Panc1 (cell line): Measurements from ENCODE around the gene FHIT.

Experiments
- POLR2AphosphoS5 ChIP-seq: IDR thresholded peaks from 2 replicates; pipeline ENCODE4 v1.6.1; 2012; ENCODE audit warnings: mild to moderate bottlenecking, low read depth, low read length, moderate library complexity
- SIN3A ChIP-seq: IDR thresholded peaks from 2 replicates; pipeline ENCODE4 v1.6.1; 2012; ENCODE audit warnings: low read depth, mild to moderate bottlenecking, low read length, moderate library complexity, borderline replicate concordance; ENCODE audit not compliant: insufficient read depth
- TCF7L2 ChIP-seq: IDR thresholded peaks from 2 replicates; pipeline ENCODE4 v1.6.1; 2011; ENCODE audit warnings: mild to moderate bottlenecking, low read depth, low read length, inconsistent platforms
- TF ChIP-seq, protein P1 (sequence below): fragments of 450-650 bp; IDR thresholded peaks from 2 replicates; pipeline ENCODE4 v1.5.1; 2017; ENCODE audit warnings: mild to moderate bottlenecking

DNA sequence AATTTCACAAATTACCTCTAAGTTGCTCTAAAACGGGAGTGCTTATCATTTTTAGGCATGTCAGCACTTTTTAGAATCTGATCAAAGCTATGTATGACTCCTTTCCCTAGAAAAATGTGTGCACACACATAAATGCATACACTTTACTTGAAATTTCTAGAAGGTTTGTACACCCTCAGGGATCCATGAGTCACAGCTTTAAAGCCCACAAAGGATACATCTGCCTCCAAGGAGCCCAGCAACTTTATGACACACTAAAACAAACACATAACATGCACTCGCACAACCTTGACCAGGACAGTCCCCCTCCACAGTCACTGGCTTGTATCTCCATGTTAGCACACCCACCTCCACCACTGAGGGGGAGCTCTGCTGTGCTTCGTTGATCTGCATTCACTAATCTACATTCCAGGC is 1479.5 kb downstream of the FHIT start:
- TF ChIP-seq TCF7L2 (no peak), POLR2AphosphoS5 (no peak), SIN3A (no peak)
- TF ChIP-seq, protein P1, sequence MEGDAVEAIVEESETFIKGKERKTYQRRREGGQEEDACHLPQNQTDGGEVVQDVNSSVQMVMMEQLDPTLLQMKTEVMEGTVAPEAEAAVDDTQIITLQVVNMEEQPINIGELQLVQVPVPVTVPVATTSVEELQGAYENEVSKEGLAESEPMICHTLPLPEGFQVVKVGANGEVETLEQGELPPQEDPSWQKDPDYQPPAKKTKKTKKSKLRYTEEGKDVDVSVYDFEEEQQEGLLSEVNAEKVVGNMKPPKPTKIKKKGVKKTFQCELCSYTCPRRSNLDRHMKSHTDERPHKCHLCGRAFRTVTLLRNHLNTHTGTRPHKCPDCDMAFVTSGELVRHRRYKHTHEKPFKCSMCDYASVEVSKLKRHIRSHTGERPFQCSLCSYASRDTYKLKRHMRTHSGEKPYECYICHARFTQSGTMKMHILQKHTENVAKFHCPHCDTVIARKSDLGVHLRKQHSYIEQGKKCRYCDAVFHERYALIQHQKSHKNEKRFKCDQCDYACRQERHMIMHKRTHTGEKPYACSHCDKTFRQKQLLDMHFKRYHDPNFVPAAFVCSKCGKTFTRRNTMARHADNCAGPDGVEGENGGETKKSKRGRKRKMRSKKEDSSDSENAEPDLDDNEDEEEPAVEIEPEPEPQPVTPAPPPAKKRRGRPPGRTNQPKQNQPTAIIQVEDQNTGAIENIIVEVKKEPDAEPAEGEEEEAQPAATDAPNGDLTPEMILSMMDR, result no peak
